ENCODE measurements around the gene NEDD4. TPM values are rescaled to one million over a fixed set of nuclear protein-coding genes. Genes with fewer than 3 reads are reported as not detected.

NEDD4 gene
- total and polyA plus RNA-seq, 4 donors = 3.5 to 22.0 (median 7.7) TPM

DNA sequence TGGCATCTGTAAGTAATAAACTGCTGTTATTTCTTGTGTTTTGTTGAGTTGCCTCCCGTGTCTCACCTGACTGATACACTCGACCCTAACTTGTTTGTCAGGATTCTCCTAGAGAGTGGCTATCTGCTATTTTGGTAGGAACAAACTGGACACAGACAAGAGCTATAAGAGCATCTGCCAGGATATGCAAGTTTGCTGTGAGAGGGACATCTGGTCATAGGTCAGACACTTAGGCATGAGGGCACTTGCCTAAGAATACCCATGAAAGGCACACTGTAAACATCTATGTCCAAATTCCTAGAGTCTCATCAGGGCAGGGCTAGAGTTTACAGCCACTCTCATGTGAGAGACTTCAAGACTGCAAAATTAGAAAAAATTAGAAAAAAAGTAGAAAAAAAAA, 32.5 kb downstream of the NEDD4 start:
- Histone ChIP-seq H3K27me3 (ENCODE audit: control insufficient read depth in 3 of 3, insufficient read depth in 3 of 3, low read length in 2 of 3) (no peaks in the 10 kb centered on the region), H3K4me3 (no peak overlapping the region), H3K4me1 (ENCODE audit: control insufficient read depth in 5 of 5, insufficient read depth in 5 of 5, low read length in 5 of 5) (peaks cover 0 to 2% (median 0%) of the 10 kb centered on the region in 5 donors), H3K36me3 (ENCODE audit: control insufficient read depth in 4 of 4, insufficient read depth in 4 of 4, low read length in 4 of 4) (peaks cover 0 to 6% (median 0%) of the 10 kb centered on the region in 4 donors), H3K9me3 (ENCODE audit: control insufficient read depth in 4 of 4, insufficient read depth in 3 of 4, low read length in 3 of 4) (no peaks in the 10 kb centered on the region), H3K9ac (ENCODE audit: insufficient read depth in 1 of 2, low read length in 2 of 2) (no peak overlapping the region), H3K27ac (ENCODE audit: low read depth in 1 of 2, low read length in 1 of 2) (no peak overlapping the region)
- TF ChIP-seq, protein P1, sequence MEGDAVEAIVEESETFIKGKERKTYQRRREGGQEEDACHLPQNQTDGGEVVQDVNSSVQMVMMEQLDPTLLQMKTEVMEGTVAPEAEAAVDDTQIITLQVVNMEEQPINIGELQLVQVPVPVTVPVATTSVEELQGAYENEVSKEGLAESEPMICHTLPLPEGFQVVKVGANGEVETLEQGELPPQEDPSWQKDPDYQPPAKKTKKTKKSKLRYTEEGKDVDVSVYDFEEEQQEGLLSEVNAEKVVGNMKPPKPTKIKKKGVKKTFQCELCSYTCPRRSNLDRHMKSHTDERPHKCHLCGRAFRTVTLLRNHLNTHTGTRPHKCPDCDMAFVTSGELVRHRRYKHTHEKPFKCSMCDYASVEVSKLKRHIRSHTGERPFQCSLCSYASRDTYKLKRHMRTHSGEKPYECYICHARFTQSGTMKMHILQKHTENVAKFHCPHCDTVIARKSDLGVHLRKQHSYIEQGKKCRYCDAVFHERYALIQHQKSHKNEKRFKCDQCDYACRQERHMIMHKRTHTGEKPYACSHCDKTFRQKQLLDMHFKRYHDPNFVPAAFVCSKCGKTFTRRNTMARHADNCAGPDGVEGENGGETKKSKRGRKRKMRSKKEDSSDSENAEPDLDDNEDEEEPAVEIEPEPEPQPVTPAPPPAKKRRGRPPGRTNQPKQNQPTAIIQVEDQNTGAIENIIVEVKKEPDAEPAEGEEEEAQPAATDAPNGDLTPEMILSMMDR (IDR thresholded peaks at IDR 0.05; ENCODE audit: control extremely low read depth, extremely low read depth) = no peak
- DNase-seq (no peak), ATAC-seq (ENCODE audit: insufficient read depth, low FRiP score) (no peak)
- 84 to 92% methylated on average over 2 of the region's 2 CpGs for WGBS, 2 donors

DNA sequence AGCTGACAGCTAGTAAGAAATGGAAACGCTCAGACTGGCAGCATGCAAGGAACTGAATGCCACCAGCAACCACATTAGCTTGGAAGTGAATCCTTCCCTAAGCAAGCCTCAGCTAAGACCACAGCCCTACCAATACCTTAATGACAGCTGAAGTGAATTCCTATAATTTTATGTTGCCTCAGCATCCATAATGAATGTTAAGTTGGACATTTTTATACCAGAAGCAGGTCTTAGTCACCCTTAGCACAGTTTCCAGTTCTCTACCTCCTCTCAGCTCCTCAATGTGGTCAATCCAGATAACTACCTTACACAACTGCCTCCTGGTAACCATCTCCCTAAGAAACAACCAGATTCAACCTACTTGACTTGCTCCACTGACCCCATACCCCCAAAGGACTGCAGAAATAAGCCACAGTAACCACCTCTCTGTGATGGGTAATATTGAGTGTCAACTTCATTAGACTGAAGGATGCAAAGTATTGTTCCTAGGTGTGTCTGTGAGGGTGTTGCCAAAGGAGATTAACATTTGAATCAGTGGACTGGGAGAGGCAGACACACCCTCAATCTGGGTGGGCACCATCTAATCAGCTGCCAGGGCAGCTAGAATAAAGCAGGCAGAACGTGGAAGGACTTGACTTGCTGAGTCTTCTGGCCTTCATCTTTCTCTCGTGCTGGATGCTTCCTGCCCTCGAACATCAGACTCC, 33.5 kb downstream of the NEDD4 start:
- H3K9me3 ChIP-seq (ENCODE audit: control insufficient read depth in 4 of 4, insufficient read depth in 3 of 4, low read length in 3 of 4) = no peaks in the 10 kb centered on the region
- H3K27me3 ChIP-seq (ENCODE audit: control insufficient read depth in 3 of 3, insufficient read depth in 3 of 3, low read length in 2 of 3) = no peaks in the 10 kb centered on the region
- H3K9ac ChIP-seq (ENCODE audit: insufficient read depth in 1 of 2, low read length in 2 of 2) = no peak overlapping the region
- no peak for DNase-seq
- TF ChIP-seq, protein P1 (IDR thresholded peaks at IDR 0.05; ENCODE audit: control extremely low read depth, extremely low read depth) = no peak
- peaks cover 0 to 3% (median 0%) of the 10 kb centered on the region in 4 donors for H3K36me3 ChIP-seq (ENCODE audit: control insufficient read depth in 4 of 4, insufficient read depth in 4 of 4, low read length in 4 of 4)
- peaks cover 0 to 2% (median 0%) of the 10 kb centered on the region in 5 donors for H3K4me1 ChIP-seq (ENCODE audit: control insufficient read depth in 5 of 5, insufficient read depth in 5 of 5, low read length in 5 of 5)
- no peak overlapping the region for H3K27ac ChIP-seq (ENCODE audit: low read depth in 1 of 2, low read length in 1 of 2)
- no peak for ATAC-seq (ENCODE audit: insufficient read depth, low FRiP score)
- no peak overlapping the region for H3K4me3 ChIP-seq
- 72 to 87% methylated on average over 4 of the region's 4 CpGs for WGBS, 2 donors

DNA sequence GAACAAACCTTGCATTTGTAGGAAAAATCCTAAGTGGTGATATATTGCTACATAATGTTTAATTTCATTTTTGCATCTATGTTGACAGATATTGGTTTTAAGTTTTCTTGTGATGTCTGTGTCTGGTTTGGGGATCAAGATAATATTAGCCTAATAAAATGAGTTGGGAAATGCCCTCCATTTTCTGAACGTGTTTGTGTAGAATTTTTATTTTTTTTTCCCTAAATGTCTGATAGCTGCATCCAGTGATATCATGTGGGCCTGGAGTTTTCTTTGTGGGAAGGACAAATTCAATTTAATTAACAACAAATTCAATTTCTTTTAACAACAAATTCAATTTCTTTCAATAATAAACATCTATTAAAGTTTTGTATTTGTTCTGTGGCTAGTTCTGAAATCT, 35.1 kb downstream of the NEDD4 start:
- WGBS, 2 donors = 58 to 94% methylated on average over 1 of the region's 1 CpG
- TF ChIP-seq, protein P1 (IDR thresholded peaks at IDR 0.05; ENCODE audit: control extremely low read depth, extremely low read depth) = no peak
- DNase-seq (no peak), ATAC-seq (ENCODE audit: insufficient read depth, low FRiP score) (no peak)
- no peak overlapping the region for H3K4me3 ChIP-seq
- no peaks in the 10 kb centered on the region for H3K36me3 ChIP-seq (ENCODE audit: control insufficient read depth in 4 of 4, insufficient read depth in 4 of 4, low read length in 4 of 4)
- H3K27ac ChIP-seq (ENCODE audit: low read depth in 1 of 2, low read length in 1 of 2) = no peak overlapping the region
- H3K4me1 ChIP-seq (ENCODE audit: control insufficient read depth in 5 of 5, insufficient read depth in 5 of 5, low read length in 5 of 5) = peaks cover 0 to 2% (median 0%) of the 10 kb centered on the region in 5 donors
- no peaks in the 10 kb centered on the region for H3K9me3 ChIP-seq (ENCODE audit: control insufficient read depth in 4 of 4, insufficient read depth in 3 of 4, low read length in 3 of 4)
- H3K9ac ChIP-seq (ENCODE audit: insufficient read depth in 1 of 2, low read length in 2 of 2) = no peak overlapping the region
- H3K27me3 ChIP-seq (ENCODE audit: control insufficient read depth in 3 of 3, insufficient read depth in 3 of 3, low read length in 2 of 3) = no peaks in the 10 kb centered on the region
